OCI-LY7 (cell line): ENCODE data around the gene RNU6-8.

Source experiments
- EZH2phosphoT487 ChIP-seq: fragments of 200-600 bp; sonication (generic); IDR thresholded peaks from 2 replicates; pipeline ENCODE4 v1.6.1; 2018; ENCODE audit warnings: low read depth, borderline replicate concordance, mild to moderate bottlenecking, mixed run types, antibody characterized with exemption, low read length, moderate library complexity, mixed read lengths
- TF ChIP-seq, protein P1 (sequence below): fragments of 200-600 bp; sonication (generic); conservative IDR thresholded peaks from 2 replicates; pipeline ENCODE4 v1.5.1; 2014; ENCODE audit warnings: mild to moderate bottlenecking, antibody characterized with exemption, low read length, moderate library complexity, mixed read lengths

DNA sequence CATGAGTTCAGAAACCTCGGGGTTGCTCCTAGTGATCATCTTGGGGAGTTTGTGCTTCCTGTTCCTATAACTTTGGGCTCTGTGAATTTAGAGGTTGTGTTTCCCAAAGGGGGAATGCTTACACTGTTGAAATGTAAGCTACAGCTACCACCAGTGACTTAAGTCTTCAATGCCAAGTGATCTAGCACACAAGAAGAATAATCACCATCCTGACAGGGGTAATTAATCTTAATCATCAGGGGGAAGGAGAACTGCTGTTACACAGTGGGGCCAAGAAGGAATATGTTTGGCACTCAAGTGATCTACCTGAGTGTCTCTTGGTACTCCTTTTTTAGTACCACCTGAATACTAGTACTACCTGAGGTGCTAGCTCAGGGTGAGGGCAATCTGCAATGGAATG is 36.1 kb downstream of the RNU6-8 start:
- TF ChIP-seq, protein P1, sequence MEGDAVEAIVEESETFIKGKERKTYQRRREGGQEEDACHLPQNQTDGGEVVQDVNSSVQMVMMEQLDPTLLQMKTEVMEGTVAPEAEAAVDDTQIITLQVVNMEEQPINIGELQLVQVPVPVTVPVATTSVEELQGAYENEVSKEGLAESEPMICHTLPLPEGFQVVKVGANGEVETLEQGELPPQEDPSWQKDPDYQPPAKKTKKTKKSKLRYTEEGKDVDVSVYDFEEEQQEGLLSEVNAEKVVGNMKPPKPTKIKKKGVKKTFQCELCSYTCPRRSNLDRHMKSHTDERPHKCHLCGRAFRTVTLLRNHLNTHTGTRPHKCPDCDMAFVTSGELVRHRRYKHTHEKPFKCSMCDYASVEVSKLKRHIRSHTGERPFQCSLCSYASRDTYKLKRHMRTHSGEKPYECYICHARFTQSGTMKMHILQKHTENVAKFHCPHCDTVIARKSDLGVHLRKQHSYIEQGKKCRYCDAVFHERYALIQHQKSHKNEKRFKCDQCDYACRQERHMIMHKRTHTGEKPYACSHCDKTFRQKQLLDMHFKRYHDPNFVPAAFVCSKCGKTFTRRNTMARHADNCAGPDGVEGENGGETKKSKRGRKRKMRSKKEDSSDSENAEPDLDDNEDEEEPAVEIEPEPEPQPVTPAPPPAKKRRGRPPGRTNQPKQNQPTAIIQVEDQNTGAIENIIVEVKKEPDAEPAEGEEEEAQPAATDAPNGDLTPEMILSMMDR = no peak
- no peak for TF ChIP-seq EZH2phosphoT487
